ENCODE measurements around the gene DDX51.

Gene DDX51

GRCh38 chr12:132161036-132161781, 17.1 kb upstream of the DDX51 start (continued):
- TF ChIP-seq ESRRG (CRISPR knock-in tag; IDR thresholded peaks at IDR 0.05) (no peak), TSHZ2 (CRISPR knock-in tag; IDR thresholded peaks at IDR 0.05) (no peak), ZNF8 (CRISPR knock-in tag; IDR thresholded peaks at IDR 0.05) (no peak), ARNTL (CRISPR knock-in tag; IDR thresholded peaks at IDR 0.05; ENCODE audit: borderline replicate concordance, low read depth) (no peak), BACH2 (CRISPR knock-in tag; IDR thresholded peaks at IDR 0.05; ENCODE audit: borderline replicate concordance) (no peak)

- ATAC-seq = no peak
Measured at GRCh38 chr12:132160601-132161035, 16.5 kb upstream of the DDX51 start.

More at GRCh38 chr12:132160601-132161035, 16.5 kb upstream of the DDX51 start:
- TF ChIP-seq ISL1 (CRISPR knock-in tag; IDR thresholded peaks at IDR 0.05) (no peak), CREB5 (CRISPR knock-in tag; IDR thresholded peaks at IDR 0.05; ENCODE audit: low read depth) (no peak), POU6F1 (CRISPR knock-in tag; IDR thresholded peaks at IDR 0.05; ENCODE audit: borderline replicate concordance, low read depth) (no peak), GLIS3 (CRISPR knock-in tag; IDR thresholded peaks at IDR 0.05) (no peak), SNAI2 (CRISPR knock-in tag; IDR thresholded peaks at IDR 0.05) (no peak), ZFP30 (CRISPR knock-in tag; IDR thresholded peaks at IDR 0.05) (no peak), TSHZ2 (CRISPR knock-in tag; IDR thresholded peaks at IDR 0.05) (no peak), OSR1 (CRISPR knock-in tag; IDR thresholded peaks at IDR 0.05) (no peak), PPARA (CRISPR knock-in tag; IDR thresholded peaks at IDR 0.05; ENCODE audit: borderline replicate concordance) (no peak), CSRNP3 (CRISPR knock-in tag; IDR thresholded peaks at IDR 0.05) (no peak), TCF4 (CRISPR knock-in tag; IDR thresholded peaks at IDR 0.05; ENCODE audit: borderline replicate concordance) (no peak), ZNF70 (CRISPR knock-in tag; IDR thresholded peaks at IDR 0.05) (no peak), ARNTL (CRISPR knock-in tag; IDR thresholded peaks at IDR 0.05; ENCODE audit: borderline replicate concordance, low read depth) (no peak), ESRRG (CRISPR knock-in tag; IDR thresholded peaks at IDR 0.05) (no peak), BACH2 (CRISPR knock-in tag; IDR thresholded peaks at IDR 0.05; ENCODE audit: borderline replicate concordance) (no peak), ZC3H10 (CRISPR knock-in tag; IDR thresholded peaks at IDR 0.05) (no peak), ZNF8 (CRISPR knock-in tag; IDR thresholded peaks at IDR 0.05) (no peak)

All from SK-N-SH treated with all-trans-retinoic acid at 6 μM for 48 hours (cell line).